HG02623 (cell line): ENCODE data around the gene NME2.
"Not testable (repeated sequence)": the region's sequence is repeated elsewhere in the genome, so short reads cannot be mapped to it uniquely, and the experiment has no call there.

Experiments
- ATAC-seq: cut with Tn5 transposase; IDR thresholded peaks from one replicate; pipeline ENCODE4 v1.9.1; 2021; ENCODE audit warnings: moderate library complexity; ENCODE audit not compliant: unreplicated experiment

Gene NME2

GRCh38 chr17:51152766-51153209 is 13.4 kb upstream of the NME2 start:
- no peak for ATAC-seq

DNA sequence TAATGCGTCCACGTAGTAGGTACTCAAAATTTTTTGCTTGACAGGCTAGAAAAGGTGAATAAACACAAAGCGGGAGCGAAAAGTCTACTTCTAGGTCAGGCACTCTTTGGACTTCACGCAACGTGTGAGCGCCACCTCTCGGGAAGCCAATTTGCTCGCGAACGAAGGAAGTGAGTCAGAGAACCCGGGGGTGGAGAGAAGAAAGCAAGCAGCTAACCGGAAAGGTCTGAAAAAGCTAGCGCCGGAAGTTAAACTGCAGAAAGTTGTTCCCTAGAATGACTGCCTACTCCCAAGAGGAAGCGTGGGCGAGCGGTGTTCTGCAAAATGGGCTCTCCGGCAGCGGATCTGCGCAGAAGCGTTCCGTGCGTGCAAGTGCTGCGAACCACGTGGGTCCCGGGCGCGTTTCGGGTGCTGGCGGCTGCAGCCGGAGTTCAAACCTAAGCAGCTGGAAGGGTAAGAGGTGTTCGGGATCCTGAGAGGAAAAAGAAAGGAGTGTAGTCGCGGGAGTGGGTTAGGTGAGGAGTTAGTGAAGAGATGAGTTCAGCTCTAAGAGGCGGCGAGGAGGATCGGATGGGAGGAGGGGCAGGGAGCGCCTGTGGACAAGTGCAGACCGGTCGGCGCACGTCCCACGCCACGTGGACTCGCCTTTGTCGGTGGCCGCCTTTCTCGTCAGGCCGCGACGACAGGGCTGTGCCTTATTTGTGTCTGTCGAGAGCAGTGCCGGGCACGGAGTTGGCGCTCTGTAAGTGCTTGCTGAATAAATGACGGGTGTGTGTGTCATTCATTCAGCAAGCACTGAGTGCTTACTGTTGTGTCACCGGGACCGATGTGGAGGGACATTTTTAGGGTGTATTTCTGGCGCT is 12.8 kb upstream of the NME2 start, which contains the start of gene NME1:
NME1 (plus strand) TSS at position 350 of the 863 bp plus-strand sequence. CDS start 2,096 bp downstream, outside the sequence.
- peak; percentile 81 for ATAC-seq

GRCh38 chr17:51154176-51154575 is 12.0 kb upstream of the NME2 start:
- ATAC-seq, result no peak

GRCh38 chr17:51155416-51155815 is 10.8 kb upstream of the NME2 start:
- no peak for ATAC-seq

DNA sequence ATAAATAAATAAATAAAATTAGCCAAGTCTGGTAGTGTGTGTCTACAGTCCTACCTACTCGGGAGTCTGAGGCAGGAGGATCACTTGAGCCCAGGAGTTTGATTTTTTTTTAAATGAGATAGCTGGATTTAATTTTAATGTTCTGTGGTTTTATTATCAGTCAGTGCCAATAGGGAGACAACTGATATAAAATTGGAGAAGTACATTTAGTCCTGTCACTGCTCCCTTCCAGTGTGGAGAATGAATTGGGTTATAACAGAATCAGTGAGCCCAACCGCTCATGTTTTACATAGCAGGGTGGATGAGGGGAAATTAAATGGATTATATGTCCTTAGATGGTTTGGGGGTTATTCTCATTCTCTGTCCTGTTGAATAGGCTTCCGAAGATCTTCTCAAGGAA is 6.6 kb upstream of the NME2 start:
- ATAC-seq, result no peak

DNA sequence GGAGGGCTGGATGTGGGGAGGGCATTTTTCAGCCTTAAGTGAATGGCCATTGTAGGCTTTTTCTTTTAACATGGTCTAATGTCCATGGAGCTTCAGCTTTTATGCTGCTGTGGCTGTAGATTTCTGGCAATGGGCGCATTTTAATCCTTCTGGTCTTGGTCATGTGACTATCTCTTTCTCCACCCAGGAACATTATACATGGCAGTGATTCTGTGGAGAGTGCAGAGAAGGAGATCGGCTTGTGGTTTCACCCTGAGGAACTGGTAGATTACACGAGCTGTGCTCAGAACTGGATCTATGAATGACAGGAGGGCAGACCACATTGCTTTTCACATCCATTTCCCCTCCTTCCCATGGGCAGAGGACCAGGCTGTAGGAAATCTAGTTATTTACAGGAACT is 4.7 kb upstream of the NME2 start:
- no peak for ATAC-seq

DNA sequence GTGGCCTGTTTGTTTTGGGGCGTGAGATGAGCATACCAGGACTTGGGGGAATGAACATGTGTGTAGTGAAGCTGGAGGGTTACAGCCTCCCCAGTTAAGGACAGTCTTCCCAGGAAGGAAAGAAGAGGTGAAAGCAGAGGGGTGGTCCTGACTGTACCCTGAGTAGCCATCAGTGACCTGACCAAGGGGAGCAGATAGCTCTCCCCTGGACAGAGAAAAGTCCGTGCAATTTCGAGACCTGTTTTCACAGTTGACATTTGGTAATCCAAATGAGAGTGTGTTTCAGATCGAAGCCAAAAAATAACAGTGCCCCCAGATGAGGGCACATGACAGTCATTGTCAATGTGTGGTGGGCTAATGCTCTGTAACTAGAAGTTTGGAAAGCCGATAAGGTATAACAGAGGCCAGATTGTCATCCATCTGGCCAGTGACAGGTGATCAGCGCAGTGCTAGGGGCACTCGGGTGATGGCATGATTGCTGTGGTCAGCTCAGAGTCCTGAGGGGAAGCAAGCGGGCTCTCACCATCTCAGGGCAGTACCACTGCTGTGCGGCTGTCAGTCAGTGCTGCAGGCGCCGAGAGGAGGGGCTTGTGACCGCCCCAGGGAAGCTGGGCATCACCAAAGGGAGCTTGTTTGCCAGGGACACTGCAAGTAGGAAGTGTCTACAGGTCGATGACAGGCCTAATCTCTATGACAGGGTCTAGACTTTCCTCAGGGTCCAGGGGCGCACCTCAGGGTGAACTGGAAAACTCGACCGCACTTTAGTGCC is 1.1 kb upstream of the NME2 start:
- no peak for ATAC-seq

GRCh38 chr17:51165680-51166197 is 472 bp upstream of the NME2 start:
- ATAC-seq, result peak; percentile 18

DNA sequence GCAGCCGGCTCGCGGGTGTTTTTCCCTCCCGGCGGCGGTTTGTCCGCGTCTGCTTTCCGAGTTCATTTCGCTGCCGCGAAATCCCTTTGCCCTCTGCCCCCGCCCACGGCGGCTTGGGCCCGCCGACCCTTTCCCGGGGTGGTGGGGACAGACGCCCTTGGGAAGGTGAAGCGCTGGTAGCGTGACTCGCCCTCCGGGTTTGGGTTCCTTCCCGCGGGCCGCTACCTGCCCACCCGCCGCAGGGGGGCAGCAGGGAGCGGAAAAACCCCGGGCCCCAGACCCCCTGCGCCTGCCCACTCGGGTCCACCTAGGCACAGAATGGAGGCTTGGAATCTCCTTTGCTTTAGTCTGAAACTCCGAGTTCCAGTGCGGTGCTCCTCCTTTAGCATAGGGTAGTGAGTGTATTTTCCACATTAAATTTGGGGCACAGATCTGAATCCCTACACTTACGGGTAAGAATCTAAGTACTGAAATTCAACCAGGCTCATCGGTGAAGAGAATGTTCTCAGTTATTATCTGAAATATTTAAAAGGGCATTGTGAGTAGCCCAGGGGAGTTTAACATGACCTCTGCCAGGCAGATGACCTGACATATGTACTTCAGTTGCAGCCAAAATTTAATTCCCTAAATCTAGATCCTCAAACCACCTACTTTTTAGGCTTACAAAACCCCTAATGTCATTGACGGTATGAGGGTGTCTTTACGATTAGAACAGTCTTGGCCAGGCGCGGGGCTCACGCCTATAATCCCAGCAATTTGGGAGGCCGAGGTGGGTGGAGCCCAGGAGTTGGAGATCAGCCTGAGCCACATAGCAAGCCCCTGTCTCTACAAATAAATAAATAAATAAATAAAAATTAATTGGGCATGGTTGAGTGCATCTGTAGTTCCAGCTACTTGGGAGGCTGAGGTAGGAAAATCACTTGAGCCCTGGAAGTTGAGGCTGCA is 1.0 kb downstream of the NME2 start:
- peak; percentile 37 for ATAC-seq

DNA sequence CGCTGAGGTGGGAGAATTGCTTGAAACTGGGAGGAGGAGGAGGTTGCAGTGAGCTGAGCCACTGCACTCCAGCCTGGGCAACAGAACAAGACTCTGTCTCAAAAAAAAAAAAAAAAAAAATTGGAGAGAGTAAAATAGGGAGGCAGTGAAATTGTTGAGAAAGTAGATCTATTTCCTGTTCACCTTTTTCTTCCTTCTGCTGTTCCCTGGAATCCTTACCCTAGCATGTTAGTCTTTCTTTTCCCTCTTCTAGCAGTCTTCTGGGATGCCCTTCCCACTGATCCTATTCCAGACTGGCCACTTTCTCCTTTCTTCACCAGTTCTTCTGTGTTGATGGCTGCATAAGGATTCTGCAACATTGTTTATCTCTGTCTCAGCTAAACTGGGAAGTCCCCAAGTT is 3.1 kb downstream of the NME2 start:
- ATAC-seq, result no peak

GRCh38 chr17:51170736-51171135 is 4.5 kb downstream of the NME2 start:
- no peak for ATAC-seq

DNA sequence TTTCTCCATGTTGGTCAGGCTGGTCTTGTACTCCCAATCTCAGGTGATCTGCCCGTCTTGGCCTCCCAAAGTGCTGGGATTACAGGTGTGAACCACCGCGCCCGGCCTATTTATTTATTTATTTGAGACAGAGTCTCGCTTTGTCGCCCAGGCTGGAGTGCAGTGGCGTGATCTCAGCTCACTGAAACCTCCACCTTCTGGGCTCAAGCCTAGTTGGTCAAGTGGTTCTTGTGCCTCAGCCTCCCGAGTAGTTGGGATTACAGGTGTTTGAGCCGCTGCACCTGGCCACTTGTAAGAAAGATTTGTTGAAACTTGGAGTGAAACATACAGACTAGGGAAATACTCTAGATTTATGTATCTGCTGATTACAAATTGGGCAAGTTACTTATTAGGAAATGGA is 5.8 kb downstream of the NME2 start:
- not testable (repeated sequence) for ATAC-seq

DNA sequence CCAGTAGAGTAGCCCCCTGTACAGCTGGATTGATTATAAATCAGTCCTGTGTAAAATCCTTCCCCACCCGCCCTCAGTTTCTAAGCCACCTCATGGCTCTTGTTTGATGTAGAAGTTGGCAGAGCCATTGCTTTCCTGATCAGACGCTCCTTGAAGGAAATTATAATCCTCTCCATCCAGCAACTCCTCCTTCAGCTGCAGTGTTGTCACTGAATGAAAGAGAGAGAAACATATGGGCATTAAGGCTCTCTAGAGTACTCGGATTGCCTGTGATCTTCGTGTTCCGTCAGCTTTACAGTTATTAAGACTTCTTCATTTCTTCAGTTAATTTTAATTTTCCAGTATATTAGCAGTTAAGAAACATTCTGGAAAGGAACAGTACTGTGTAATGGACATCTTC is 14.3 kb downstream of the NME2 start:
- ATAC-seq, result no peak

DNA sequence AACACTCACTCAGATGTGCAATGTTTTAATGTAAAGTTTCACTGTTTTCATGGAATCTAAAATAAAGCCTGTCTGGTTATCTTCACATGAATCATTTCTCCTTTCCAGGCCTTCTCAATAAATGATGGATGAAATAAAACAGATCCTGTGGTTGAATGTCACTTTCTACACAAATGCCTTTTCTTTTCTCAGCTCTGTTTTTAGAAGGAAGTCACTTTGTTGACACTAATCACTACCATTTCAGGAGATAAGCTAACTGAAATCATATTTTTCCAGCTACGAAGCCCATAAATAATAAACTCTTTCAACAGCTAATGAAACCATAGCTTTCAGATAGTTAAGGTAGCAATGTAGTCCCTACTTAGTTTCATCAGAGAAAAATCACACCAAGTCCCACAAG is 17.9 kb downstream of the NME2 start:
- ATAC-seq, result no peak

GRCh38 chr17:51185763-51186332 is 19.6 kb downstream of the NME2 start:
- ATAC-seq, result no peak

GRCh38 chr17:51188271-51188833 is 22.1 kb downstream of the NME2 start:
- no peak for ATAC-seq

- no peak for ATAC-seq
Observed at GRCh38 chr17:51189162-51189561, 23.0 kb downstream of the NME2 start.

- no peak for ATAC-seq
Observed at GRCh38 chr17:51189628-51190027, 23.4 kb downstream of the NME2 start.

GRCh38 chr17:51191895-51192294 is 25.7 kb downstream of the NME2 start:
- no peak for ATAC-seq

DNA sequence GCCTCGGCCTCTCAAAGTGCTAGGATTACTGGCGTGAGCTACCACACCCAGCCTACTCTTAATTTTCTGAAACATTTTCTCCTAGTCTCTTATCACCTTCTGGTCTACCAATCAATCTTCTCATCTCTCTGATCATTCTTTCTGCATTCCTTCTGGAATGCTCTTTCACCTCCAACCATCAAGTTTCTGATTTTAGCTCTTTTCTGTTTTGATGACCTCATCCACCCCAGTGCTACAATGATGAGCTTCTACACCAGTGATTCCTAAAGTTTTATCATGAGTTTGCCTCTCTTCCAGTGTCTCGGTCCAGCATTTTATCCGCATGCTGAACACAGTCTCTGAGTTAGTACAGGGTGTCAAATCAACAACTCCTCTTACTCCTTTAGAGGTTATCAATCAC is 31.5 kb downstream of the NME2 start:
- ATAC-seq, result no peak
